GM18868 (cell line): ENCODE measurements around the gene PCDHB14.
"Not testable (repeated sequence)": the region's sequence is repeated elsewhere in the genome, so short reads cannot be mapped to it uniquely, and the experiment has no call there.

Experiments
- ATAC-seq: cut with Tn5 transposase; IDR thresholded peaks from one replicate; pipeline ENCODE4 v1.9.1; 2021; ENCODE audit warnings: mild to moderate bottlenecking, moderate library complexity; ENCODE audit not compliant: unreplicated experiment

Gene PCDHB14

DNA sequence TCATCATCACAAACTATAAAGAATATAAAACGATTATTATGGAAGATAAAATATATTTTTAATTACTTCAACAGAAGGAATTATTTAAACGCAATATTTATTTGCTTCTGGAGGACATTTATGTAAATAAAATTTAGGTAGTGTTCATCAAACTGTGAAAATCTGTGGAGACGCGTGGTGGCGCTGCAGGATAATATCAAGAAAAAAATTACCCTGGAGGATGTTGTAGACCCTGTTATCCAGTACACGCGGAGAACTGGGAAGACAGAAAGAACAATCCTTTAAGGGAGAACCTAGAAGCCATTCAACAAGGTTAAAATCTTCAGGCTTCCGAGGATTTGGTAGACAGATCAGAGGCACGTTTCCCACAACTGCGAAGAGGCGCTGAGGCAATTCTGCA is 14.7 kb upstream of the PCDHB14 start, which contains the start of gene PCDHB12:
Gene PCDHB12 (plus strand): TSS at position 242 of the 400 bp plus-strand sequence. CDS start 189 bp downstream, outside the sequence.
- ATAC-seq, result no peak

- ATAC-seq, result not testable (repeated sequence)
Observed at GRCh38 chr5:141210281-141210680, 12.9 kb upstream of the PCDHB14 start.

DNA sequence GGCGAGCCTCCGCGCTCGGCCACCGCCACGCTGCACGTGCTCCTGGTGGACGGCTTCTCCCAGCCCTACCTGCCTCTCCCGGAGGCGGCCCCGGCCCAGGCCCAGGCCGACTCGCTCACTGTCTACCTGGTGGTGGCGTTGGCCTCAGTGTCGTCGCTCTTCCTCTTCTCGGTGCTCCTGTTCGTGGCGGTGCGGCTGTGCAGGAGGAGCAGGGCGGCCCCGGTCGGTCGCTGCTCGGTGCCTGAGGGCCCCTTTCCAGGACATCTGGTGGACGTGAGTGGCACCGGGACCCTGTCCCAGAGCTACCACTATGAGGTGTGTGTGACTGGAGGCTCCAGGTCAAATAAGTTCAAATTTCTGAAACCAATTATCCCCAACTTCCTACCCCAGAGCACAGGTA is 12.3 kb upstream of the PCDHB14 start:
- not testable (repeated sequence) for ATAC-seq

DNA sequence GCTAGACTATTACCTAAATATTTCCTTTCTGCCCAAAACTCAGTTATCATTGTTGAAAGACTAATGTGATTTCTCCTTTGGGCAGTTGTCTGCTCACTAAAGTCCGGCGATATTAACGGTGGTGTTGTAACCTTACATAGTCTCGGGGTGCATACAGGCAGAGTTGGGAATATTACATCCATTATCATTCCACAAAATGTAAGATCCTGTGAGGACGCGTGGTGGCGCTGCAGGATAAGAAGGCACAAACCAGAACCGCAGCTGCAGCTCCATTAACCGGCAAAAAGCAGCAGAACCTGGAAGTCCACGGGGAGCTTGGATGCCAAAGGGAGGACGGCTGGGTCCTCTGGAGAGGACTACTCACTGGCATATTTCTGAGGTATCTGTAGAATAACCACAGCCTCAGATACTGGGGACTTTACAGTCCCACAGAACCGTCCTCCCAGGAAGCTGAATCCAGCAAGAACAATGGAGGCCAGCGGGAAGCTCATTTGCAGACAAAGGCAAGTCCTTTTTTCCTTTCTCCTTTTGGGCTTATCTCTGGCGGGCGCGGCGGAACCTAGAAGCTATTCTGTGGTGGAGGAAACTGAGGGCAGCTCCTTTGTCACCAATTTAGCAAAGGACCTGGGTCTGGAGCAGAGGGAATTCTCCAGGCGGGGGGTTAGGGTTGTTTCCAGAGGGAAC is 9.3 kb upstream of the PCDHB14 start, which contains the start of gene PCDHB13:
Gene PCDHB13 (plus strand): TSS at position 264 of the 684 bp plus-strand sequence. CDS start 205 bp downstream, at position 469.
- not testable (repeated sequence) for ATAC-seq

GRCh38 chr5:141214583-141214982 is 8.6 kb upstream of the PCDHB14 start:
- ATAC-seq, result not testable (repeated sequence)

- ATAC-seq, result not testable (repeated sequence)
Observed at GRCh38 chr5:141215504-141215903, 7.6 kb upstream of the PCDHB14 start.

- not testable (repeated sequence) for ATAC-seq
Observed at GRCh38 chr5:141216035-141216434, 7.1 kb upstream of the PCDHB14 start.

DNA sequence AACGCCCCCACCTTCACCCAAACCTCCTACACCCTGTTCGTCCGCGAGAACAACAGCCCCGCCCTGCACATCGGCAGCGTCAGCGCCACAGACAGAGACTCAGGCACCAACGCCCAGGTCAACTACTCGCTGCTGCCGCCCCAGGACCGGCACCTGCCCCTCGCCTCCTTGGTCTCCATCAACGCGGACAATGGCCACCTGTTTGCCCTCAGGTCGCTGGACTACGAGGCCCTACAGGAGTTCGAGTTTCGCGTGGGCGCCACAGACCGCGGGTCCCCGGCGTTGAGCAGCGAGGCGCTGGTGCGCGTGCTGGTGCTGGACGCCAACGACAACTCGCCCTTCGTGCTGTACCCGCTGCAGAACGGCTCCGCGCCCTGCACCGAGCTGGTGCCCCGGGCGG is 1.7 kb downstream of the PCDHB14 start:
- ATAC-seq, result not testable (repeated sequence)

GRCh38 chr5:141225421-141225820 is 2.3 kb downstream of the PCDHB14 start:
- not testable (repeated sequence) for ATAC-seq

DNA sequence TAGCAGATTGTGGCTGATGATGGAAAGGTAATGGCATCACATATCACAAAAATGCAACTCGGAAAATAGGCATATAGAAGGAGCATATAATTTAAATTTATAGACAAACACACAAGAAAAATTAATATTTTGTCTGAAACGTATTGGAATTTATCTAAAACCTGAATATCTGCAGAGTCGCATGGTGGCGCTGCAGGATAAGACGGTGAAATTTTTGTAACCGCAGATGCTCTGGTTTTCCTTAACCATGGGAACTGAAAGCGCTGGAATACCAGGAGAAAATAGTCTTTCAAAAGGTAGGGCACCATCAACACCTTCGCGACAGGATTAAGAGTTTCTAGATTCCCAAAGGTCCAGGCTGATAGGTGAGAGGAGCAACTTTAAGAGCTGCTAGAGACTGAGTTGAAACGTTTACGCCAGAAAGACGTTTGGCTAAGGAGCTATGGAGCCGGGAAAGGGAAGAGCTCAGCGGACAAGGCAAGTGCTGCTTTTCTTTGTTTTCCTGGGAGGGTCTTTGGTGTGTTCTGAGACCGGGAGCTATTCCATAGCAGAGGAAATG is 11.0 kb downstream of the PCDHB14 start:
- ATAC-seq, result no peak

DNA sequence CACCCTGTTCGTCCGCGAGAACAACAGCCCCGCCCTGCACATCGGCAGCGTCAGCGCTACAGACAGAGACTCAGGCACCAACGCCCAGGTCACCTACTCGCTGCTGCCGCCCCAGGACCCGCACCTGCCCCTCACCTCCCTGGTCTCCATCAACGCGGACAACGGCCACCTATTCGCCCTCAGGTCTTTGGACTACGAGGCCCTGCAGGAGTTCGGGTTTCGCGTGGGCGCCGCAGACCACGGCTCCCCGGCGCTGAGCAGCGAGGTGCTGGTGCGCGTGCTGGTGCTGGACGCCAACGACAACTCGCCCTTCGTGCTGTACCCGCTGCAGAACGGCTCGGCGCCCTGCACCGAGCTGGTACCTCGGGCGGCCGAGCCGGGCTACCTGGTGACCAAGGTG is 12.8 kb downstream of the PCDHB14 start:
- ATAC-seq, result not testable (repeated sequence)

DNA sequence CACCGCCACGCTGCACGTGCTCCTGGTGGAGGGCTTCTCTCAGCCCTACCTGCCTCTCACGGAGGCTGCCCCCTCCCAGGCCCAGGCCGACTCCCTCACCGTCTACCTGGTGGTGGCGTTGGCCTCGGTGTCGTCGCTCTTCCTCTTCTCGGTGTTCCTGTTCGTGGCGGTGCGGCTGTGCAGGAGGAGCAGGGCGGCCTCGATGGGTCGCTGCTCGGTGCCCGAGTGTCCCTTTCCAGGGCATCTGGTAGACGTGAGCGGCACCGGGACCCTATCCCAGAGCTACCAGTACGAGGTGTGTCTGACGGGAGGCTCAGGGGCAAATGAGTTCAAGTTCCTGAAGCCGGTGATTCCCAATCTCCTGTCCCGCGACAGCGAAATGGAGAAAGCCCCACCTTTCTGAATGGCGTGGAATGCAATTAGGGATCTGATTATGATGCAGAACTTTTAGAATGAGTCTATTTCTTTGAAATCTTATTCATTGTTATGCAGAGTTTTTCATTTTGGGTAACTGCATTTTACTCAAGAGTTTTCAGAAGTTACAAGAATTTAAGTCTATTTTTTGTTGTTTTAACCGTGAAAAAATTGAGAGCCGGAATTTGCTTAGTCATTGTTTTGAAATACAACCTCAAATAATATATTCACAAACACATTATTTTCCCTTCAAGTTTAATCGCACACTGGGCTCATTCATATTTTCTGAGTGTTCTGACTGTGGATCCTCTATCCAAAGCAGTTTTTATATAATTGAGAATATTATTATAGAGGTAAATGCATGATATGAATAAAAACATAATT is 13.6 kb downstream of the PCDHB14 start:
- ATAC-seq, result no peak

GRCh38 chr5:141241496-141241895 is 18.4 kb downstream of the PCDHB14 start:
- ATAC-seq, result no peak

GRCh38 chr5:141245250-141245717 is 22.1 kb downstream of the PCDHB14 start, which contains the start of gene PCDHB15:
PCDHB15 (plus strand) TSS chr5:141245395; CDS start chr5:141245579, 184 bp downstream.
- no peak for ATAC-seq

DNA sequence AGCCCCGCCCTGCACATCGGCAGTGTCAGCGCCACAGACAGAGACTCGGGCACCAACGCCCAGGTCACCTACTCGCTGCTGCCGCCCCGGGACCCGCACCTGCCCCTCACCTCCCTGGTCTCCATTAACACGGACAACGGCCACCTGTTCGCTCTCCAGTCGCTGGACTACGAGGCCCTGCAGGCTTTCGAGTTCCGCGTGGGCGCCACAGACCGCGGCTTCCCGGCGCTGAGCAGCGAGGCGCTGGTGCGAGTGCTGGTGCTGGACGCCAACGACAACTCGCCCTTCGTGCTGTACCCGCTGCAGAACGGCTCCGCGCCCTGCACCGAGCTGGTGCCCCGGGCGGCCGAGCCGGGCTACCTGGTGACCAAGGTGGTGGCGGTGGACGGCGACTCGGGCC is 23.8 kb downstream of the PCDHB14 start:
- not testable (repeated sequence) for ATAC-seq

DNA sequence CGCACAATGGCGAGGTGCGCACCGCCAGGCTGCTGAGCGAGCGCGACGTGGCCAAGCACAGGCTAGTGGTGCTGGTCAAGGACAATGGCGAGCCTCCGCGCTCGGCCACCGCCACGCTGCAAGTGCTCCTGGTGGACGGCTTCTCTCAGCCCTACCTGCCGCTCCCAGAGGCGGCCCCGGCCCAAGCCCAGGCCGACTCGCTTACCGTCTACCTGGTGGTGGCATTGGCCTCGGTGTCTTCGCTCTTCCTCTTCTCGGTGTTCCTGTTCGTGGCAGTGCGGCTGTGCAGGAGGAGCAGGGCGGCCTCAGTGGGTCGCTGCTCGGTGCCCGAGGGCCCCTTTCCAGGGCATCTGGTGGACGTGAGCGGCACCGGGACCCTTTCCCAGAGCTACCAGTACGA is 24.3 kb downstream of the PCDHB14 start:
- not testable (repeated sequence) for ATAC-seq

DNA sequence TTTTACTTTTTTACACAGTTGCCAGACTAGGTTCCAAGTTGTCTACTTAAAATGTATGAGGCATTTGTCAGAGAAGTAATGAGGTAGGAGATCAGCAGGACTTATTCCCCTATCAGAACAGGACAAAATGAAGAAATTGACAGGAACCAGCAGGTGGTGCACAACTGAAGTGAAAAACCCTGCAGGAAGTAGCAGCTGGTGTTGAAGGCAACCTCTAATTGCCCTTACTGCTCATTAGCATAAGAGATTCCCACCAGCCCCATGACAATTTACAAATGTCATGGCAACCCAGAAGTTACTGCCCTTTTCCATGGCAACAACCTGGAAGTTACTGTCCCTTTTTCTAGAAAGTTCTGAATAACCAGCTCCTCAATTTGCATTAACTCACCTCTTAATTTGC is 27.4 kb downstream of the PCDHB14 start:
- no peak for ATAC-seq

GRCh38 chr5:141258464-141258863 is 35.3 kb downstream of the PCDHB14 start:
- no peak for ATAC-seq

DNA sequence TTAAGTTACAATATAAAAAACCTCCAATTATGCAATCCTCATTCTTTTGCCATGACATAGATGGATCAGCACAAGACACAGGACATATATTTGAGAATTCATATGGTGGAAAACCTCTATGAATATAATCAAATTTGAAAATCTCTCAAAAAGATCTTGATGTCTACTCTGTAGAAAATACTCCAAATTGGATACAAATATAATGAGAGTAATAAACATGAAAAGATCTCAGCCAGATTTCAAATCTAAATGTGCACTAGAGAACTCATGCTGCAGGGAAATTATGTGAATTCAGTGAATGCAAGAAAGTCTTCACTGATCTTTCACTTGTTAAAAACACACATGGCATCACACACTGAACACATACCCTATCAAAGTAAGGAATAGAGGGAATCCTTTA is 35.8 kb downstream of the PCDHB14 start:
- ATAC-seq, result no peak

GRCh38 chr5:141260458-141261237 is 37.5 kb downstream of the PCDHB14 start:
- no peak for ATAC-seq

- ATAC-seq, result no peak
Observed at GRCh38 chr5:141261238-141261546, 38.0 kb downstream of the PCDHB14 start.
